ENCODE results near the gene ZNF273.
"Not testable (repeated sequence)": the region's sequence is repeated elsewhere in the genome, so short reads cannot be mapped to it uniquely, and the experiment has no call there.

ZNF273 gene

GRCh38 chr7:64902806-64903721 lies at the start of gene ZNF273:
ZNF273 (plus strand) TSS chr7:64903273; CDS start chr7:64903318, 45 bp downstream.
- peak; percentile 81 to 89 (median 84) for DNase-seq (ENCODE audit: low read depth in 3 of 3)

GRCh38 chr7:64853679-64854078 lies 49.4 kb upstream of the ZNF273 start:
- DNase-seq (ENCODE audit: low read depth in 3 of 3): no peak

- DNase-seq (ENCODE audit: low read depth in 3 of 3): no peak
These were observed 48.1 kb upstream of the ZNF273 start for GRCh38 chr7:64854969-64855368.

- DNase-seq (ENCODE audit: low read depth in 3 of 3): no peak
These were observed 40.1 kb upstream of the ZNF273 start for GRCh38 chr7:64863021-64863420.

GRCh38 chr7:64863530-64863929 lies 39.5 kb upstream of the ZNF273 start:
- not testable (repeated sequence) for DNase-seq (ENCODE audit: low read depth in 3 of 3)

- DNase-seq (ENCODE audit: low read depth in 3 of 3): no peak
These were observed 39.1 kb upstream of the ZNF273 start for GRCh38 chr7:64863969-64864368.

GRCh38 chr7:64867863-64868440 lies 35.1 kb upstream of the ZNF273 start:
- no peak for DNase-seq (ENCODE audit: low read depth in 3 of 3)

GRCh38 chr7:64868499-64868898 lies 34.6 kb upstream of the ZNF273 start:
- no peak for DNase-seq (ENCODE audit: low read depth in 3 of 3)

- DNase-seq (ENCODE audit: low read depth in 3 of 3): no peak
These were observed 33.9 kb upstream of the ZNF273 start for GRCh38 chr7:64869121-64869725.

- no peak for DNase-seq (ENCODE audit: low read depth in 3 of 3)
These were observed 33.0 kb upstream of the ZNF273 start for GRCh38 chr7:64869912-64870562.

GRCh38 chr7:64870656-64871055 lies 32.4 kb upstream of the ZNF273 start:
- DNase-seq (ENCODE audit: low read depth in 3 of 3): no peak

GRCh38 chr7:64871761-64872160 lies 31.3 kb upstream of the ZNF273 start:
- DNase-seq (ENCODE audit: low read depth in 3 of 3): no peak

GRCh38 chr7:64872351-64873154 lies 30.5 kb upstream of the ZNF273 start:
- DNase-seq (ENCODE audit: low read depth in 3 of 3): no peak

GRCh38 chr7:64873155-64873500 lies 29.9 kb upstream of the ZNF273 start:
- no peak for DNase-seq (ENCODE audit: low read depth in 3 of 3)

- no peak for DNase-seq (ENCODE audit: low read depth in 3 of 3)
These were observed 29.6 kb upstream of the ZNF273 start for GRCh38 chr7:64873517-64873916.

GRCh38 chr7:64874114-64874513 lies 29.0 kb upstream of the ZNF273 start:
- DNase-seq (ENCODE audit: low read depth in 3 of 3): no peak

- no peak for DNase-seq (ENCODE audit: low read depth in 3 of 3)
These were observed 28.4 kb upstream of the ZNF273 start for GRCh38 chr7:64874562-64875250.

- DNase-seq (ENCODE audit: low read depth in 3 of 3): no peak
These were observed 27.8 kb upstream of the ZNF273 start for GRCh38 chr7:64875258-64875657.

- DNase-seq (ENCODE audit: low read depth in 3 of 3): no peak
These were observed 27.2 kb upstream of the ZNF273 start for GRCh38 chr7:64875658-64876406.
